GM12878 (cell line): Measurements from ENCODE around the gene CTNNA3. TPM values are rescaled to one million over a fixed set of nuclear protein-coding genes. Genes with fewer than 3 reads are reported as not detected.

Experiments
- ATAC-seq: fragments of 200-7000 bp; cut with Tn5 transposase; 3 replicates; pipeline ENCODE4 v1.9.1; 2020; ENCODE audit warnings: mild to moderate bottlenecking, moderate library complexity
- BruUV-seq: library from RNA; stranded (reverse); fragments of 400-500 nt; replicated peaks from 2 replicates; lab custom pipeline; 2021; lab: Mats Ljungman, UMichigan
- CTCF ChIA-PET: fragments of 300-600 bp; sonication (Branson Sonifier 250); formaldehyde crosslinking; extraction: SDS; loops from one replicate; lab custom pipeline; 2021; ENCODE audit warnings: inconsistent platforms; lab: Yijun Ruan, JAX
- POLR2A ChIA-PET: fragments of 350-600 bp; formaldehyde crosslinking; extraction: SDS; loops from one replicate; lab custom pipeline; 2021; ENCODE audit warnings: inconsistent platforms; lab: Charles Lee
- RAD21 ChIA-PET: fragments of 300-600 bp; sonication (Branson Sonifier 250); formaldehyde crosslinking; loops from one replicate; lab custom pipeline; 2023; ENCODE audit warnings: antibody characterized with exemption; ENCODE audit not compliant: unreplicated experiment; lab: Charles Lee
- SMC1A ChIA-PET: fragments of 300-600 bp; sonication (Branson Sonifier 250); formaldehyde crosslinking; loops from one replicate; lab custom pipeline; 2023; ENCODE audit not compliant: unreplicated experiment, uncharacterized antibody; lab: Charles Lee
- DNase-seq: peaks from one replicate; pipeline ENCODE4 v3.0.0-alpha.2; 2011; ENCODE audit warnings: low read depth, low spot score
- FAIRE-seq: peaks from 3 replicates; lab custom pipeline; 2011; peaks lifted over from hg19 to GRCh38; lab: Jason Lieb, UNC
- H2AFZ ChIP-seq: 2 replicates; pipeline ENCODE4 v1.6.0; 2011; ENCODE audit warnings: low read depth, low read length, control low read depth; ENCODE audit not compliant: control insufficient read depth
- H3K27ac ChIP-seq: 2 replicates; pipeline ENCODE4 v1.5.1; 2011; ENCODE audit warnings: control low read depth; ENCODE audit not compliant: control insufficient read depth, insufficient read depth
- H3K27me3 ChIP-seq, 2 experiments: replicated peaks in 1 of 2; 2 replicates each; pipeline versions ENCODE4 v1.6.0 to v1.6.1; 2011; ENCODE audit warnings: low read length in 1 of 2; ENCODE audit not compliant: control insufficient read depth in 2 of 2, insufficient read depth in 2 of 2
- H3K36me3 ChIP-seq, 2 experiments: 2 replicates each; pipeline ENCODE4 v1.5.1; 2011; ENCODE audit warnings: low read length in 1 of 2; ENCODE audit not compliant: control insufficient read depth in 2 of 2, insufficient read depth in 2 of 2
- H3K4me1 ChIP-seq: 2 replicates; pipeline ENCODE4 v1.6.1; 2011; ENCODE audit warnings: mild to moderate bottlenecking, low read length, moderate library complexity, mixed read lengths; ENCODE audit not compliant: control insufficient read depth, insufficient read depth
- H3K4me2 ChIP-seq: 2 replicates; pipeline ENCODE4 v1.6.0; 2011; ENCODE audit warnings: control low read depth; ENCODE audit not compliant: control insufficient read depth, insufficient read depth
- H3K4me3 ChIP-seq: fragments of 200-600 bp; sonication (generic); 2 replicates; pipeline ENCODE4 v1.5.1; 2016
- H3K79me2 ChIP-seq: 2 replicates; pipeline ENCODE4 v1.6.0; 2011; ENCODE audit warnings: low read length; ENCODE audit not compliant: control insufficient read depth, insufficient read depth
- H3K9ac ChIP-seq: 2 replicates; pipeline ENCODE4 v1.8.0; 2011; ENCODE audit warnings: low read length, control low read depth, mixed read lengths; ENCODE audit not compliant: control insufficient read depth, insufficient read depth
- H3K9me3 ChIP-seq: replicated peaks from 3 replicates; pipeline ENCODE4 v1.5.1; 2011; ENCODE audit warnings: mild to moderate bottlenecking, low read length; ENCODE audit not compliant: control insufficient read depth, insufficient read depth
- H4K20me1 ChIP-seq: 2 replicates; pipeline ENCODE4 v1.6.0; 2011; ENCODE audit not compliant: control insufficient read depth, insufficient read depth
- CEBPB ChIP-seq, 2 experiments: fragments of 150-350 bp in 1 of 2; IDR thresholded peaks; 2 replicates each; pipeline ENCODE4 v1.6.1; 2012 to 2014; ENCODE audit warnings: low read depth in 2 of 2, low read length in 2 of 2, borderline replicate concordance in 1 of 2, inconsistent platforms in 1 of 2
- CHD1 ChIP-seq: IDR thresholded peaks from 2 replicates; pipeline ENCODE4 v1.6.1; 2012; ENCODE audit warnings: low read depth, low read length, improper control_type of control experiment
- EZH2 ChIP-seq: IDR thresholded peaks from 2 replicates; pipeline ENCODE4 v1.6.1; 2012; ENCODE audit warnings: low read depth, mild to moderate bottlenecking, control low read depth, inconsistent platforms, low read length, borderline replicate concordance; ENCODE audit not compliant: control insufficient read depth
- HDGF ChIP-seq: fragments of 450-650 bp; IDR thresholded peaks from 2 replicates; pipeline ENCODE4 v1.6.1; 2016; ENCODE audit warnings: antibody characterized with exemption
- KDM1A ChIP-seq: fragments of 200-600 bp; sonication (generic); IDR thresholded peaks from 2 replicates; pipeline ENCODE4 v1.6.1; 2016; ENCODE audit warnings: borderline replicate concordance
- POLR2A ChIP-seq: IDR thresholded peaks from 2 replicates; pipeline ENCODE4 v1.6.1; 2011; ENCODE audit warnings: low read depth, mild to moderate bottlenecking, low read length
- SMAD1 ChIP-seq: fragments of 450-650 bp; IDR thresholded peaks from 2 replicates; pipeline ENCODE4 v1.6.1; 2018; ENCODE audit warnings: mild to moderate bottlenecking, low read depth; ENCODE audit not compliant: partially characterized antibody
- ZNF207 ChIP-seq: fragments of 450-650 bp; IDR thresholded peaks from 2 replicates; pipeline ENCODE4 v1.6.1; 2014; ENCODE audit warnings: antibody characterized with exemption, mild to moderate bottlenecking, borderline replicate concordance
- ZNF622 ChIP-seq: fragments of 450-650 bp; IDR thresholded peaks from 2 replicates; pipeline ENCODE4 v1.6.1; 2017; ENCODE audit warnings: mild to moderate bottlenecking, inconsistent platforms
- WGBS: methylation state at CpG from one replicate; pipeline ENCODE4 v1.1.6; 2016; ENCODE audit warnings: low lambda C conversion rate; ENCODE audit not compliant: insufficient replicate concordance, insufficient coverage; ENCODE audit errors: missing lambda C conversion rate; 5-methylcytosine and 5-hydroxymethylcytosine counted together
- in situ Hi-C: fragments of 300-500 bp; cut with MboI; formaldehyde crosslinking; loops from 9 replicates; pipeline ENCODE4 v1.14.3; 2018; ENCODE audit warnings: mixed read lengths
- intact Hi-C: fragments of 100-400 bp; cut with micrococcal nuclease; formaldehyde crosslinking; loops from one replicate; pipeline ENCODE4 v1.14.2; 2022; ENCODE audit not compliant: unreplicated experiment
- polyA plus RNA-seq, 11 experiments: library from polyadenylated mRNA; depleted of rRNA in 4 of 11; unstranded in 6 of 11; stranded (reverse) in 5 of 11; fragments of >200 nt; fragmentation: Nextera tagmentation in 4 of 11; fragmentation: Illumina TruSeq in 1 of 11; extraction: Ambion mirVana in 4 of 11; extraction: Trizol in 1 of 11; gene quantifications; 1 replicate in 1 of 11; 2 replicates in 10 of 11; pipeline versions ENCODE4 v1.2.1 to v1.2.3, GENCODE V29; 2011 to 2016; ENCODE audit warnings: inconsistent platforms in 2 of 11, missing spikeins in 2 of 11, low read depth in 1 of 11
- total RNA-seq, 4 experiments: library from RNA; depleted of rRNA in 3 of 4; stranded (reverse); fragments of >200 nt in 3 of 4; fragmentation: Illumina TruSeq in 1 of 4; extraction: Trizol in 1 of 4; gene quantifications; 2 replicates each; pipeline versions ENCODE4 v1.2.1 to v1.2.3, GENCODE V29; 2013 to 2021
- TF ChIP-seq, protein P1 (sequence below): fragments of 450-650 bp; IDR thresholded peaks from 2 replicates; pipeline ENCODE4 v1.6.1; 2017; ENCODE audit warnings: mild to moderate bottlenecking, moderate library complexity
- TF ChIP-seq, protein P2 (sequence below): fragments of 450-650 bp; IDR thresholded peaks from 2 replicates; pipeline ENCODE4 v1.6.1; 2016; ENCODE audit warnings: mild to moderate bottlenecking
- TF ChIP-seq, protein P3 (sequence below): fragments of 450-650 bp; IDR thresholded peaks from 2 replicates; pipeline ENCODE4 v1.6.1; 2017; ENCODE audit warnings: mild to moderate bottlenecking, low read depth, inconsistent platforms; ENCODE audit not compliant: poor library complexity, severe bottlenecking

Gene CTNNA3
- total and polyA plus RNA-seq, 10 of the 15 experiments (the other 5 are each of a cell fraction or from before 2014, with no cell fraction given) = under 0.01 to 4.5 (median 0.22) TPM; not detected in 2

DNA sequence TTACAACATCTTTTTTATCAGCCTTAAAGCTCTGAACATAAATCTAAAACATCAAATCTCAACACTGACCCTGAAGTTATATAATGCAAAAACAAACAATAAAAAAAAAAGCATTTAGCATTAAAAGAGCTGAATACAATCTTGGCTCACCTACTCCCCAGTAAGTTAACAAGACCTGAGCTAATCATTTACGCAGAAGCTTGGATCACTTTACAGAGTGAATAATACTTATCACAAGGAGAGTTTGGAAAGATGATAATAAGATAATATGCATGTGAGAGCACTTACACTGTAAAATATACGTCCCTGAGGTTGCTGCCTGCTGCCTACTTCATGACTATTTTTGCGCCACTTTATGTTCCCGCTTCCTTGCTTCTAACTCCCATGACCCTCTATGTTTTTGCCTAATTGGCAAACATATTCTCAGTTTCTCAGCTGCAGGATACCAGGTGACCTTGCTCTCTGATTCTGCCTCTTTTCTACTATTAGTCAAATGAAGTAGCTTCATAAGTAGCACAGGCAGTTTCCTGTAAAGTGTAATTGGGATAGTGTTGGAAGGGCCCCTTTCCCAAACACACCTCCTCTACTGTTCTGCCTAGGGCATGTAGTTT, 436.6 kb downstream of the CTNNA3 start (continued):
- TF ChIP-seq, protein P1, sequence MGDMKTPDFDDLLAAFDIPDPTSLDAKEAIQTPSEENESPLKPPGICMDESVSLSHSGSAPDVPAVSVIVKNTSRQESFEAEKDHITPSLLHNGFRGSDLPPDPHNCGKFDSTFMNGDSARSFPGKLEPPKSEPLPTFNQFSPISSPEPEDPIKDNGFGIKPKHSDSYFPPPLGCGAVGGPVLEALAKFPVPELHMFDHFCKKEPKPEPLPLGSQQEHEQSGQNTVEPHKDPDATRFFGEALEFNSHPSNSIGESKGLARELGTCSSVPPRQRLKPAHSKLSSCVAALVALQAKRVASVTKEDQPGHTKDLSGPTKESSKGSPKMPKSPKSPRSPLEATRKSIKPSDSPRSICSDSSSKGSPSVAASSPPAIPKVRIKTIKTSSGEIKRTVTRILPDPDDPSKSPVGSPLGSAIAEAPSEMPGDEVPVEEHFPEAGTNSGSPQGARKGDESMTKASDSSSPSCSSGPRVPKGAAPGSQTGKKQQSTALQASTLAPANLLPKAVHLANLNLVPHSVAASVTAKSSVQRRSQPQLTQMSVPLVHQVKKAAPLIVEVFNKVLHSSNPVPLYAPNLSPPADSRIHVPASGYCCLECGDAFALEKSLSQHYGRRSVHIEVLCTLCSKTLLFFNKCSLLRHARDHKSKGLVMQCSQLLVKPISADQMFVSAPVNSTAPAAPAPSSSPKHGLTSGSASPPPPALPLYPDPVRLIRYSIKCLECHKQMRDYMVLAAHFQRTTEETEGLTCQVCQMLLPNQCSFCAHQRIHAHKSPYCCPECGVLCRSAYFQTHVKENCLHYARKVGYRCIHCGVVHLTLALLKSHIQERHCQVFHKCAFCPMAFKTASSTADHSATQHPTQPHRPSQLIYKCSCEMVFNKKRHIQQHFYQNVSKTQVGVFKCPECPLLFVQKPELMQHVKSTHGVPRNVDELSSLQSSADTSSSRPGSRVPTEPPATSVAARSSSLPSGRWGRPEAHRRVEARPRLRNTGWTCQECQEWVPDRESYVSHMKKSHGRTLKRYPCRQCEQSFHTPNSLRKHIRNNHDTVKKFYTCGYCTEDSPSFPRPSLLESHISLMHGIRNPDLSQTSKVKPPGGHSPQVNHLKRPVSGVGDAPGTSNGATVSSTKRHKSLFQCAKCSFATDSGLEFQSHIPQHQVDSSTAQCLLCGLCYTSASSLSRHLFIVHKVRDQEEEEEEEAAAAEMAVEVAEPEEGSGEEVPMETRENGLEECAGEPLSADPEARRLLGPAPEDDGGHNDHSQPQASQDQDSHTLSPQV = no peak
- TF ChIP-seq EZH2 (no peak), ZNF622 (no peak), KDM1A (no peak), CHD1 (no peak)
- TF ChIP-seq, all 136 proteins: peak for 0

GRCh38 chr10:67257427-67258144, 438.4 kb downstream of the CTNNA3 start:
- intact Hi-C loops = no loop called here
- ChIA-PET POLR2A (no interaction called here), SMC1A (interaction anchor here (0.9 to 1.0 kb wide), 4 partner anchors 19 to 116 kb away, joined by 3 to 4 read pairs (median 3); no protein-coding TSS in a partner anchor)
- no peak for TF ChIP-seq POLR2A
- no peak for TF ChIP-seq HDGF
- TF ChIP-seq, protein P2, sequence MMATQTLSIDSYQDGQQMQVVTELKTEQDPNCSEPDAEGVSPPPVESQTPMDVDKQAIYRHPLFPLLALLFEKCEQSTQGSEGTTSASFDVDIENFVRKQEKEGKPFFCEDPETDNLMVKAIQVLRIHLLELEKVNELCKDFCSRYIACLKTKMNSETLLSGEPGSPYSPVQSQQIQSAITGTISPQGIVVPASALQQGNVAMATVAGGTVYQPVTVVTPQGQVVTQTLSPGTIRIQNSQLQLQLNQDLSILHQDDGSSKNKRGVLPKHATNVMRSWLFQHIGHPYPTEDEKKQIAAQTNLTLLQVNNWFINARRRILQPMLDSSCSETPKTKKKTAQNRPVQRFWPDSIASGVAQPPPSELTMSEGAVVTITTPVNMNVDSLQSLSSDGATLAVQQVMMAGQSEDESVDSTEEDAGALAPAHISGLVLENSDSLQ = no peak
- TF ChIP-seq CEBPB (IDR thresholded peaks at IDR 0.05; ENCODE audit: borderline replicate concordance in 1 of 2, low read depth in 2 of 2, low read length in 2 of 2) = no peak
- no peak for TF ChIP-seq SMAD1
- TF ChIP-seq, protein P3, sequence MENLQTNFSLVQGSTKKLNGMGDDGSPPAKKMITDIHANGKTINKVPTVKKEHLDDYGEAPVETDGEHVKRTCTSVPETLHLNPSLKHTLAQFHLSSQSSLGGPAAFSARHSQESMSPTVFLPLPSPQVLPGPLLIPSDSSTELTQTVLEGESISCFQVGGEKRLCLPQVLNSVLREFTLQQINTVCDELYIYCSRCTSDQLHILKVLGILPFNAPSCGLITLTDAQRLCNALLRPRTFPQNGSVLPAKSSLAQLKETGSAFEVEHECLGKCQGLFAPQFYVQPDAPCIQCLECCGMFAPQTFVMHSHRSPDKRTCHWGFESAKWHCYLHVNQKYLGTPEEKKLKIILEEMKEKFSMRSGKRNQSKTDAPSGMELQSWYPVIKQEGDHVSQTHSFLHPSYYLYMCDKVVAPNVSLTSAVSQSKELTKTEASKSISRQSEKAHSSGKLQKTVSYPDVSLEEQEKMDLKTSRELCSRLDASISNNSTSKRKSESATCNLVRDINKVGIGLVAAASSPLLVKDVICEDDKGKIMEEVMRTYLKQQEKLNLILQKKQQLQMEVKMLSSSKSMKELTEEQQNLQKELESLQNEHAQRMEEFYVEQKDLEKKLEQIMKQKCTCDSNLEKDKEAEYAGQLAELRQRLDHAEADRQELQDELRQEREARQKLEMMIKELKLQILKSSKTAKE = no peak
- TF ChIP-seq ZNF207 = no peak

More at GRCh38 chr10:67257427-67258144, 438.4 kb downstream of the CTNNA3 start:
- no peaks in the 10 kb centered on the region for H3K4me1 ChIP-seq
- ChIA-PET CTCF (interaction anchor here (0.9 kb wide), 1 partner anchor 38 kb away, joined by 3 read pairs; no protein-coding TSS in a partner anchor), RAD21 (no interaction called here)
- H3K9ac ChIP-seq = no peak overlapping the region
- FAIRE-seq (no peak), DNase-seq (no peak), ATAC-seq (no peak)
- H3K4me2 ChIP-seq = no peak overlapping the region
- no peaks in the 10 kb centered on the region for H3K9me3 ChIP-seq
- WGBS = 58% methylated on average over 4 of the region's 4 CpGs
- no peaks in the 10 kb centered on the region for H4K20me1 ChIP-seq
- no peak overlapping the region for H2AFZ ChIP-seq
- no peaks in the 10 kb centered on the region for H3K27me3 ChIP-seq
- H3K79me2 ChIP-seq = no peaks in the 10 kb centered on the region
- H3K27ac ChIP-seq = no peak overlapping the region
- BruUV-seq = no TSS peak
- no peaks in the 10 kb centered on the region for H3K36me3 ChIP-seq
- no peak overlapping the region for H3K4me3 ChIP-seq
- in situ Hi-C loops = no loop called here
